ENCODE data around the gene KIF9.

Gene KIF9

DNA sequence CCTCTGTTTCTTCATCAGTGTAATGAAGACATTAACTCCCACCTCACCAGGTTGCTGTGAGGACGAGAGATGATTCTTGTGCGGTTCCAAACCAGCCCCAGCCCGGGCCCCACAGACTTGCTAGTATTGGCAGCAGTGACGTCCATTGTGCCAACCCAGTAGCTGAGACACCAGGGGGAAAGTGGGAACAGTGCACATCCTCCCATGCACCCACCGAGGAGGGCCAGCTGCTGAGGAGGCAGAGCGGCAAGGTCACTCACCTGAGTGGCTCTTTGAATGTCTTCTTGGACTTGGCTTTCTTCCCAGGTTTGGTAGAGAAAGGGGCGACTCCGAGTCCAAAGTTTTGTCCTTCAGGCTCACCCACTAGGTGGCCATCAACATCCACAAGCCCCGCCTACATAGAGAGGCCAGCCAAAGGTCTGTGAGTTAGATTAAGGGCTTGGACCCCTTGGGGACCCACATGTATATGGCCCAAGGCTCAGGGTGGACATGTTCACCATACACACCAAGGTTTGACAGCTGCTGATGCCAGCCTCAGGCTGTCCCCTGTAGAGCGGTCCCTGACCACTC, 38.0 kb downstream of the KIF9 start:
- no peak for ATAC-seq
- TF ChIP-seq ZFP3 (CRISPR knock-in tag; IDR thresholded peaks at IDR 0.05) (no peak), SNAI2 (CRISPR knock-in tag; IDR thresholded peaks at IDR 0.05) (no peak), CSDC2 (CRISPR knock-in tag; IDR thresholded peaks at IDR 0.05) (no peak), ZFP30 (CRISPR knock-in tag; IDR thresholded peaks at IDR 0.05) (no peak)
- TF ChIP-seq, protein P1, sequence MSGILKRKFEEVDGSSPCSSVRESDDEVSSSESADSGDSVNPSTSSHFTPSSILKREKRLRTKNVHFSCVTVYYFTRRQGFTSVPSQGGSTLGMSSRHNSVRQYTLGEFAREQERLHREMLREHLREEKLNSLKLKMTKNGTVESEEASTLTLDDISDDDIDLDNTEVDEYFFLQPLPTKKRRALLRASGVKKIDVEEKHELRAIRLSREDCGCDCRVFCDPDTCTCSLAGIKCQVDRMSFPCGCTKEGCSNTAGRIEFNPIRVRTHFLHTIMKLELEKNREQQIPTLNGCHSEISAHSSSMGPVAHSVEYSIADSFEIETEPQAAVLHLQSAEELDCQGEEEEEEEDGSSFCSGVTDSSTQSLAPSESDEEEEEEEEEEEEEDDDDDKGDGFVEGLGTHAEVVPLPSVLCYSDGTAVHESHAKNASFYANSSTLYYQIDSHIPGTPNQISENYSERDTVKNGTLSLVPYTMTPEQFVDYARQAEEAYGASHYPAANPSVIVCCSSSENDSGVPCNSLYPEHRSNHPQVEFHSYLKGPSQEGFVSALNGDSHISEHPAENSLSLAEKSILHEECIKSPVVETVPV (CRISPR knock-in tag; IDR thresholded peaks at IDR 0.05), result no peak
- TF ChIP-seq, protein P2, sequence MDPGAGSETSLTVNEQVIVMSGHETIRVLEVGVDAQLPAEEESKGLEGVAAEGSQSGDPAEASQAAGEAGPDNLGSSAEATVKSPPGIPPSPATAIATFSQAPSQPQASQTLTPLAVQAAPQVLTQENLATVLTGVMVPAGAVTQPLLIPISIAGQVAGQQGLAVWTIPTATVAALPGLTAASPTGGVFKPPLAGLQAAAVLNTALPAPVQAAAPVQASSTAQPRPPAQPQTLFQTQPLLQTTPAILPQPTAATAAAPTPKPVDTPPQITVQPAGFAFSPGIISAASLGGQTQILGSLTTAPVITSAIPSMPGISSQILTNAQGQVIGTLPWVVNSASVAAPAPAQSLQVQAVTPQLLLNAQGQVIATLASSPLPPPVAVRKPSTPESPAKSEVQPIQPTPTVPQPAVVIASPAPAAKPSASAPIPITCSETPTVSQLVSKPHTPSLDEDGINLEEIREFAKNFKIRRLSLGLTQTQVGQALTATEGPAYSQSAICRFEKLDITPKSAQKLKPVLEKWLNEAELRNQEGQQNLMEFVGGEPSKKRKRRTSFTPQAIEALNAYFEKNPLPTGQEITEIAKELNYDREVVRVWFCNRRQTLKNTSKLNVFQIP (CRISPR knock-in tag; IDR thresholded peaks at IDR 0.05; ENCODE audit: borderline replicate concordance, low read depth), result no peak
- TF ChIP-seq, protein P3, sequence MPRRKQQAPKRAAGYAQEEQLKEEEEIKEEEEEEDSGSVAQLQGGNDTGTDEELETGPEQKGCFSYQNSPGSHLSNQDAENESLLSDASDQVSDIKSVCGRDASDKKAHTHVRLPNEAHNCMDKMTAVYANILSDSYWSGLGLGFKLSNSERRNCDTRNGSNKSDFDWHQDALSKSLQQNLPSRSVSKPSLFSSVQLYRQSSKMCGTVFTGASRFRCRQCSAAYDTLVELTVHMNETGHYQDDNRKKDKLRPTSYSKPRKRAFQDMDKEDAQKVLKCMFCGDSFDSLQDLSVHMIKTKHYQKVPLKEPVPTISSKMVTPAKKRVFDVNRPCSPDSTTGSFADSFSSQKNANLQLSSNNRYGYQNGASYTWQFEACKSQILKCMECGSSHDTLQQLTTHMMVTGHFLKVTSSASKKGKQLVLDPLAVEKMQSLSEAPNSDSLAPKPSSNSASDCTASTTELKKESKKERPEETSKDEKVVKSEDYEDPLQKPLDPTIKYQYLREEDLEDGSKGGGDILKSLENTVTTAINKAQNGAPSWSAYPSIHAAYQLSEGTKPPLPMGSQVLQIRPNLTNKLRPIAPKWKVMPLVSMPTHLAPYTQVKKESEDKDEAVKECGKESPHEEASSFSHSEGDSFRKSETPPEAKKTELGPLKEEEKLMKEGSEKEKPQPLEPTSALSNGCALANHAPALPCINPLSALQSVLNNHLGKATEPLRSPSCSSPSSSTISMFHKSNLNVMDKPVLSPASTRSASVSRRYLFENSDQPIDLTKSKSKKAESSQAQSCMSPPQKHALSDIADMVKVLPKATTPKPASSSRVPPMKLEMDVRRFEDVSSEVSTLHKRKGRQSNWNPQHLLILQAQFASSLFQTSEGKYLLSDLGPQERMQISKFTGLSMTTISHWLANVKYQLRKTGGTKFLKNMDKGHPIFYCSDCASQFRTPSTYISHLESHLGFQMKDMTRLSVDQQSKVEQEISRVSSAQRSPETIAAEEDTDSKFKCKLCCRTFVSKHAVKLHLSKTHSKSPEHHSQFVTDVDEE (CRISPR knock-in tag; IDR thresholded peaks at IDR 0.05), result no peak

DNA sequence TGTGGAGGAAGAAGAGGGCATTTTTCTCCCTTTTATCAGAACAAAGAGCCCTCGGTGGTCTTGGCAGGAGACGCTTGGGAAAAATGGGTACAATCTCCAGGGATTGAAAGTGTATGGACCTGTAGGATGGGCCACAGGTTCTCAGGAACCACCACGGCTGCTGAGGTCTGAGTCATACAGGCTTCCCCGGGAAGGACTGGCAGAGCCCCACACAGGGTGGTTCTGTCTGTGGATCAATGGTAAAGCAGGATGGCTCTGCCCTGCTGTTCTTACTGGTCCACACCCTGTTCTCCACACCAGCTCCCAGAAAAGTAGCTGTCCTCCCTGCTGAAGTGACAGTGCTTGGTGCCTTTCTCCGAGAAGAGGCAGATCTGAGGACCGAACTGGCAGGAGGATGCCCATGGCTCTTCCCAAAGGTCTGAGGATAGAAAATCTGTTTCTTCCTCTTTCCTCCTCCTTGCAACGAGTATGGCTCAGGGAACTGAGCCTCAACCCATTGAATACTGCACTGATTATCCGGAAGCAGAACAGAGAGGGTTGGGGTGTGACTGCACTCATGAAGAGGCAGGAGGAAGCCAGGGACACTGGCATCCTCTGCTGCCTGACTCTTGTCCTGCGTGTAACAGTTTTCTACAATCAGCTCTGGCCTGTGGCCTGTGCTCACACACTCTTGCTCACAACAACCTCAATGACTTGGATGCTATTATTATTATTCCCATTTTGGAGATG, 39.0 kb downstream of the KIF9 start:
- TF ChIP-seq, protein P3 (CRISPR knock-in tag; IDR thresholded peaks at IDR 0.05), result no peak
- TF ChIP-seq CSDC2 (CRISPR knock-in tag; IDR thresholded peaks at IDR 0.05) (no peak), ISL1 (CRISPR knock-in tag; IDR thresholded peaks at IDR 0.05) (no peak), ARNTL (CRISPR knock-in tag; IDR thresholded peaks at IDR 0.05; ENCODE audit: borderline replicate concordance, low read depth) (no peak), ZNF8 (CRISPR knock-in tag; IDR thresholded peaks at IDR 0.05) (no peak), ZFP30 (CRISPR knock-in tag; IDR thresholded peaks at IDR 0.05) (no peak), OSR1 (CRISPR knock-in tag; IDR thresholded peaks at IDR 0.05) (no peak)
- TF ChIP-seq, protein P4, sequence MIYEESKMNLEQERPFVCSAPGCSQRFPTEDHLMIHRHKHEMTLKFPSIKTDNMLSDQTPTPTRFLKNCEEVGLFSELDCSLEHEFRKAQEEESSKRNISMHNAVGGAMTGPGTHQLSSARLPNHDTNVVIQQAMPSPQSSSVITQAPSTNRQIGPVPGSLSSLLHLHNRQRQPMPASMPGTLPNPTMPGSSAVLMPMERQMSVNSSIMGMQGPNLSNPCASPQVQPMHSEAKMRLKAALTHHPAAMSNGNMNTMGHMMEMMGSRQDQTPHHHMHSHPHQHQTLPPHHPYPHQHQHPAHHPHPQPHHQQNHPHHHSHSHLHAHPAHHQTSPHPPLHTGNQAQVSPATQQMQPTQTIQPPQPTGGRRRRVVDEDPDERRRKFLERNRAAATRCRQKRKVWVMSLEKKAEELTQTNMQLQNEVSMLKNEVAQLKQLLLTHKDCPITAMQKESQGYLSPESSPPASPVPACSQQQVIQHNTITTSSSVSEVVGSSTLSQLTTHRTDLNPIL (CRISPR knock-in tag; IDR thresholded peaks at IDR 0.05; ENCODE audit: low read depth), result no peak
- TF ChIP-seq, protein P2 (CRISPR knock-in tag; IDR thresholded peaks at IDR 0.05; ENCODE audit: borderline replicate concordance, low read depth), result no peak
- no peak; the same call in 2 of the 3 replicates for ATAC-seq

DNA sequence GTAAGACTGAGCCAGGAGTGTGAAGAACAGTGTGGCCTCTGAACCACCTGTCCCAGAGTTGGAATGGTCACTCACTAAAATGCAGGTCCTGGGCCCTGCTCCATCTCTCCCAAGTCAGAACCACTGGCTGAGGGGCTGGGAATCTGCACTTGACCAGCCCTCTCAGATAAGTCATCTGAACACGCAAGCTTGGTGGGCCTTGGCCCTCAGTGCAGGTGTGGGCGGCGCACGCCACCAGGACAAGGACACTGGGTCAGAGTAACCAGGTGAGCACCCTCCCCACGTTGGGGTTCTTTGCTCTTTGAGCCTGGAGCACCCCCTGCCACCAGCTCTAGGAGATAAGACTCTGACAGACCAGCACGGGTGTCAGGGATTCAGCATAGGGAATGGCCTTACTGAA, 42.7 kb downstream of the KIF9 start:
- ATAC-seq, result no peak
- TF ChIP-seq CSDC2 (CRISPR knock-in tag; IDR thresholded peaks at IDR 0.05), result no peak
- TF ChIP-seq, protein P1 (CRISPR knock-in tag; IDR thresholded peaks at IDR 0.05), result no peak
- TF ChIP-seq ZC3H10 (CRISPR knock-in tag; IDR thresholded peaks at IDR 0.05), result no peak
- no peak for TF ChIP-seq ZNF70 (CRISPR knock-in tag; IDR thresholded peaks at IDR 0.05)
- TF ChIP-seq, protein P5, sequence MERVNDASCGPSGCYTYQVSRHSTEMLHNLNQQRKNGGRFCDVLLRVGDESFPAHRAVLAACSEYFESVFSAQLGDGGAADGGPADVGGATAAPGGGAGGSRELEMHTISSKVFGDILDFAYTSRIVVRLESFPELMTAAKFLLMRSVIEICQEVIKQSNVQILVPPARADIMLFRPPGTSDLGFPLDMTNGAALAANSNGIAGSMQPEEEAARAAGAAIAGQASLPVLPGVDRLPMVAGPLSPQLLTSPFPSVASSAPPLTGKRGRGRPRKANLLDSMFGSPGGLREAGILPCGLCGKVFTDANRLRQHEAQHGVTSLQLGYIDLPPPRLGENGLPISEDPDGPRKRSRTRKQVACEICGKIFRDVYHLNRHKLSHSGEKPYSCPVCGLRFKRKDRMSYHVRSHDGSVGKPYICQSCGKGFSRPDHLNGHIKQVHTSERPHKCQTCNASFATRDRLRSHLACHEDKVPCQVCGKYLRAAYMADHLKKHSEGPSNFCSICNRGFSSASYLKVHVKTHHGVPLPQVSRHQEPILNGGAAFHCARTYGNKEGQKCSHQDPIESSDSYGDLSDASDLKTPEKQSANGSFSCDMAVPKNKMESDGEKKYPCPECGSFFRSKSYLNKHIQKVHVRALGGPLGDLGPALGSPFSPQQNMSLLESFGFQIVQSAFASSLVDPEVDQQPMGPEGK (CRISPR knock-in tag; IDR thresholded peaks at IDR 0.05; ENCODE audit: borderline replicate concordance), result no peak
- no peak for TF ChIP-seq ISL1 (CRISPR knock-in tag; IDR thresholded peaks at IDR 0.05)
- TF ChIP-seq, protein P2 (CRISPR knock-in tag; IDR thresholded peaks at IDR 0.05; ENCODE audit: borderline replicate concordance, low read depth), result no peak
- no peak for TF ChIP-seq ARNTL (CRISPR knock-in tag; IDR thresholded peaks at IDR 0.05; ENCODE audit: borderline replicate concordance, low read depth)
- TF ChIP-seq GLIS3 (CRISPR knock-in tag; IDR thresholded peaks at IDR 0.05), result no peak
- TF ChIP-seq ZFP3 (CRISPR knock-in tag; IDR thresholded peaks at IDR 0.05), result no peak
- TF ChIP-seq BACH2 (CRISPR knock-in tag; IDR thresholded peaks at IDR 0.05; ENCODE audit: borderline replicate concordance), result no peak
